SK-N-SH treated with all-trans-retinoic acid at 6 μM for 48 hours (cell line): ENCODE results near the gene ISM2.
"Not testable (repeated sequence)": the region's sequence is repeated elsewhere in the genome, so short reads cannot be mapped to it uniquely, and the experiment has no call there.

Experiments
- BACH2 ChIP-seq: fragments of 250-450 bp; sonication (Bioruptor Pico); IDR thresholded peaks from 2 replicates; pipeline ENCODE4 v1.9.0; 2021; ENCODE audit warnings: mild to moderate bottlenecking, borderline replicate concordance
- GLIS3 ChIP-seq: fragments of 250-450 bp; sonication (Bioruptor Pico); IDR thresholded peaks from 2 replicates; pipeline ENCODE4 v1.5.0; 2020; ENCODE audit warnings: mild to moderate bottlenecking, moderate library complexity
- PPARA ChIP-seq: fragments of 250-450 bp; sonication (Bioruptor Pico); IDR thresholded peaks from 2 replicates; pipeline ENCODE4 v1.5.0; 2020; ENCODE audit warnings: mild to moderate bottlenecking, borderline replicate concordance
- ZFP3 ChIP-seq: fragments of 250-450 bp; sonication (Bioruptor Pico); IDR thresholded peaks from 2 replicates; pipeline ENCODE4 v1.5.0; 2020; ENCODE audit warnings: mild to moderate bottlenecking, moderate library complexity

DNA sequence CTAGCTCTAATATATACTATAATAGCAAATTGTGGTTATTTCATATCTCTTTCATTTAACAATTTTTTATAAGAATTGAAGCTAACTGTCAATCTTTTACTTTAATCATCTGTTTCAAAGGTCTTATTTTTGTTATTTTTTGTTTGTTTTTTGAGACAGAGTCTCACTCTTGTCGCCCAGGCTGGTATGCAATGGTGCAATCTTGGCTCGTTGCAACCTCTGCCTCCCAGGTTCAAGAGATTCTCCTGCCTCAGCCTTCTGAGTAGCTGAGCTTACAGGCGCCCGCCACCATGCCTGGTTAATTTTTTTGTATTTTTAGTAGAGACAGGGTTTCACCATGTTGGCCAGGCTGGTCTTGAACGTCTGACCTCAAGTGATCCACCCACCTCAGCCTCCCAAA lies 30.1 kb upstream of the ISM2 start:
- TF ChIP-seq GLIS3 (CRISPR knock-in tag); ZFP3; PPARA; BACH2 (CRISPR knock-in tag): not testable (repeated sequence)
